MCF 10A (cell line): Measurements from ENCODE around the gene XPNPEP1. TPM values are rescaled to one million over a fixed set of nuclear protein-coding genes. Genes with fewer than 3 reads are reported as not detected.

Experiments
- BruUV-seq: library from RNA; stranded (reverse); fragments of 400-500 nt; replicated peaks from 2 replicates; lab custom pipeline; 2021; lab: Mats Ljungman, UMichigan
- CTCF ChIA-PET: fragments of 300-600 bp; sonication (Branson Sonifier 250); formaldehyde crosslinking; extraction: SDS; loops from one replicate; lab custom pipeline; 2021; ENCODE audit warnings: antibody characterized with exemption, inconsistent platforms; lab: Yijun Ruan, JAX
- POLR2A ChIA-PET: fragments of 300-600, 350-650 bp; sonication (Branson Sonifier 250); formaldehyde crosslinking; extraction: SDS; loops from one replicate; lab custom pipeline; 2020; ENCODE audit warnings: antibody characterized with exemption, inconsistent platforms; lab: Yijun Ruan, JAX
- DNase-seq: peaks from one replicate; pipeline ENCODE4 v3.0.0-alpha.2; 2018; ENCODE audit not compliant: unreplicated experiment
- H3K27ac Mint-ChIP-seq: one replicate; pipeline ENCODE4 v1.8.0; 2022; ENCODE audit warnings: mild to moderate bottlenecking, low read depth, mixed read lengths; ENCODE audit not compliant: unreplicated experiment
- H3K27me3 Mint-ChIP-seq: one replicate; pipeline ENCODE4 v1.8.0; 2022; ENCODE audit warnings: mixed read lengths; ENCODE audit not compliant: insufficient read depth, unreplicated experiment
- H3K36me3 Mint-ChIP-seq: one replicate; pipeline ENCODE4 v1.8.0; 2022; ENCODE audit warnings: mild to moderate bottlenecking, moderate library complexity, mixed read lengths; ENCODE audit not compliant: insufficient read depth, unreplicated experiment
- H3K4me1 Mint-ChIP-seq: one replicate; pipeline ENCODE4 v1.8.0; 2022; ENCODE audit warnings: mixed read lengths; ENCODE audit not compliant: insufficient read depth, unreplicated experiment
- H3K4me3 Mint-ChIP-seq: one replicate; pipeline ENCODE4 v1.8.0; 2022; ENCODE audit warnings: mild to moderate bottlenecking, moderate library complexity, mixed read lengths; ENCODE audit not compliant: unreplicated experiment
- H3K9me3 Mint-ChIP-seq: one replicate; pipeline ENCODE4 v1.8.0; 2022; ENCODE audit warnings: mixed read lengths; ENCODE audit not compliant: unreplicated experiment
- intact Hi-C: fragments of 100-400 bp; cut with micrococcal nuclease; formaldehyde crosslinking; loops from 2 replicates; pipeline ENCODE4 v1.14.1; 2022
- total RNA-seq: library from RNA; stranded (reverse); gene quantifications from 2 replicates; pipeline ENCODE4 v1.2.3, GENCODE V29; 2022
- TF ChIP-seq, protein P1 (sequence below): fragments of 200-600 bp; IDR thresholded peaks from one replicate; pipeline ENCODE4 v1.8.0; 2022; ENCODE audit warnings: antibody characterized with exemption, mild to moderate bottlenecking; ENCODE audit not compliant: unreplicated experiment

The XPNPEP1 gene
- total RNA-seq, 1 experiment from 2014 or later, result 52.1 TPM

DNA sequence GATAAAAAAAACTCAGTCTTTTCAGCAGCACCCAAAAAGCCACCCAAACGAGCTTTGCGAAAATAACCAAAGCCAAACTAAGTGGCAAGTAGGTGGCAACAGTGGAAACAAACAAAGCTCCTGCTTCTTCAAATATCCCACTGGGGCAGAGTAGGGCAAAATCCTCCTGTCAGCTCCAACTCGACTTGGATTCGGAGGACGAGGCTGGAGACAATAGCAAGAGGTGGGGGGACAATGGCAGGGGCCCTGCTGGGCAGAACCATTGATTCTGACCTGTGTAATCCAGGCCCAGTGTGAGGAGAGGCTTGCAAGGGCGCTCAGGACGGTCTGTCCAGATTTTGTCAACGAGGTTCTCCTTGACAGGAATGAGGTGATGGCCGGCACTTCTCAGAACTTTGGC lies 35.5 kb downstream of the XPNPEP1 start:
- CTCF ChIA-PET, result interaction anchor here (0.7 to 1.4 kb wide), 4 partner anchors 9 to 128 kb away, joined by 3 to 4 read pairs (median 4); no protein-coding TSS in a partner anchor
- H3K36me3 Mint-ChIP-seq, result peaks cover 86% of the 10 kb centered on the region
- H3K4me3 Mint-ChIP-seq, result no peak overlapping the region
- no peak for DNase-seq
- no TSS peak for BruUV-seq
- intact Hi-C loops, result loop anchor here (10.0 kb wide), 2 partner anchors 67 to 337 kb away; no protein-coding TSS in a partner anchor
- TF ChIP-seq, protein P1, sequence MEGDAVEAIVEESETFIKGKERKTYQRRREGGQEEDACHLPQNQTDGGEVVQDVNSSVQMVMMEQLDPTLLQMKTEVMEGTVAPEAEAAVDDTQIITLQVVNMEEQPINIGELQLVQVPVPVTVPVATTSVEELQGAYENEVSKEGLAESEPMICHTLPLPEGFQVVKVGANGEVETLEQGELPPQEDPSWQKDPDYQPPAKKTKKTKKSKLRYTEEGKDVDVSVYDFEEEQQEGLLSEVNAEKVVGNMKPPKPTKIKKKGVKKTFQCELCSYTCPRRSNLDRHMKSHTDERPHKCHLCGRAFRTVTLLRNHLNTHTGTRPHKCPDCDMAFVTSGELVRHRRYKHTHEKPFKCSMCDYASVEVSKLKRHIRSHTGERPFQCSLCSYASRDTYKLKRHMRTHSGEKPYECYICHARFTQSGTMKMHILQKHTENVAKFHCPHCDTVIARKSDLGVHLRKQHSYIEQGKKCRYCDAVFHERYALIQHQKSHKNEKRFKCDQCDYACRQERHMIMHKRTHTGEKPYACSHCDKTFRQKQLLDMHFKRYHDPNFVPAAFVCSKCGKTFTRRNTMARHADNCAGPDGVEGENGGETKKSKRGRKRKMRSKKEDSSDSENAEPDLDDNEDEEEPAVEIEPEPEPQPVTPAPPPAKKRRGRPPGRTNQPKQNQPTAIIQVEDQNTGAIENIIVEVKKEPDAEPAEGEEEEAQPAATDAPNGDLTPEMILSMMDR, result no peak
- no peaks in the 10 kb centered on the region for H3K27me3 Mint-ChIP-seq
- no peak overlapping the region for H3K27ac Mint-ChIP-seq
- POLR2A ChIA-PET, result interaction anchor here (0.6 to 1.1 kb wide), 3 partner anchors 10 to 230 kb away, joined by 3 to 4 read pairs (median 3); no protein-coding TSS in a partner anchor
- no peaks in the 10 kb centered on the region for H3K9me3 Mint-ChIP-seq
- H3K4me1 Mint-ChIP-seq, result peaks cover 6% of the 10 kb centered on the region

DNA sequence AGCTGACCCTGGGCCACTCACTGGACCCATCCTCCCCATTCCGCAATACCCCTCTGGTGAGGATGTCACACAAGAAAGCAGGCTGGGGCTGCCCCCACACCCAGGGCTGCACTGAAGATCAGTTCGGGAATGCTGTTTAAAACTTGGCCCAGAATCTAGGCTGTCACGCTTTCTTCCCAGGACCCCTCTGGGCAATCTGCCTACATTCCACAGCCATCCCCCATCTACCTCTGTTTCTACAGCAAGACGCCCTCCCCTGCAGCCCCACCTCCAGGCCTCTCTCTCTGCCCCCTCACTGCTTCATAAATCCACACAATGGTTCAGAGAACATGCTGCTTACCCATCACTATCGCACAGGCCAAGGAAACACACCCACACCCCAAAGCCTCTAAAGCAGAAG lies 36.1 kb downstream of the XPNPEP1 start:
- Mint-ChIP-seq H3K9me3 (no peaks in the 10 kb centered on the region), H3K36me3 (peaks cover 84% of the 10 kb centered on the region), H3K4me1 (peaks cover 6% of the 10 kb centered on the region), H3K27ac (no peak overlapping the region), H3K4me3 (no peak overlapping the region), H3K27me3 (no peaks in the 10 kb centered on the region)
- ChIA-PET CTCF (interaction anchor here (0.7 to 2.1 kb wide), 4 partner anchors 9 to 250 kb away, joined by 3 to 7 read pairs (median 4); no protein-coding TSS in a partner anchor), POLR2A (interaction anchor here (0.6 to 0.9 kb wide), 2 partner anchors 10 to 231 kb away, joined by 3 to 4 read pairs; no protein-coding TSS in a partner anchor)
- DNase-seq, result no peak
- intact Hi-C loops, result loop anchor here (10.0 kb wide), 2 partner anchors 68 to 338 kb away; no protein-coding TSS in a partner anchor
- TF ChIP-seq, protein P1, result no peak
- BruUV-seq, result no TSS peak

DNA sequence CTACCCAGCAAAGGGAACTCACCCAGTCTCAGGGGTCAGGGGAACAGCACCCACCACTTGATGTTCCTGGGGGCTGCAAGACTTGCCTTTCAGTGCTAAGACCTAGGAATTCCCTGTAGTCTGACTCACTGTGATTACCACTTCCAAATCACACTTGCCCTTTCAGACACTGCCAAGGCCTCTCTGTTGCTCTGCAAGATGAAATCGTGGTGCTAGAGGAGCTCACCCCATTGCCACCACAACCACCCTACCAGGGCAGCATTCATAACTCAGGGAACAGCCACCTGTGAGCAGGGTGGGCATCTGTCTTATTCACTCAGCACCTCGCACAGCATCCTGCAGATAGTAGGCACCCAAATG lies 36.5 kb downstream of the XPNPEP1 start:
- CTCF ChIA-PET, result interaction anchor here (0.8 to 2.1 kb wide), 3 partner anchors 10 to 251 kb away, joined by 4 to 7 read pairs (median 4); no protein-coding TSS in a partner anchor

More for the DNA sequence above, 36.5 kb downstream of the XPNPEP1 start:
- POLR2A ChIA-PET, result no interaction called here
- peaks cover 79% of the 10 kb centered on the region for H3K36me3 Mint-ChIP-seq
- no peak overlapping the region for H3K4me3 Mint-ChIP-seq
- intact Hi-C loops, result loop anchor here (10.0 kb wide), 2 partner anchors 68 to 338 kb away; no protein-coding TSS in a partner anchor
- H3K4me1 Mint-ChIP-seq, result peaks cover 6% of the 10 kb centered on the region
- DNase-seq, result no peak
- no peak overlapping the region for H3K27ac Mint-ChIP-seq
- TF ChIP-seq, protein P1, result no peak
- no peaks in the 10 kb centered on the region for H3K9me3 Mint-ChIP-seq
- BruUV-seq, result no TSS peak
- no peaks in the 10 kb centered on the region for H3K27me3 Mint-ChIP-seq
